HG03521 (cell line): ENCODE data around the gene HPSE2.

Source experiments
- ATAC-seq: cut with Tn5 transposase; IDR thresholded peaks from one replicate; pipeline ENCODE4 v1.9.1; 2021; ENCODE audit warnings: mild to moderate bottlenecking, moderate library complexity; ENCODE audit not compliant: unreplicated experiment

HPSE2 gene

GRCh38 chr10:98418665-98419468, 816.8 kb downstream of the HPSE2 start:
- ATAC-seq = no peak

DNA sequence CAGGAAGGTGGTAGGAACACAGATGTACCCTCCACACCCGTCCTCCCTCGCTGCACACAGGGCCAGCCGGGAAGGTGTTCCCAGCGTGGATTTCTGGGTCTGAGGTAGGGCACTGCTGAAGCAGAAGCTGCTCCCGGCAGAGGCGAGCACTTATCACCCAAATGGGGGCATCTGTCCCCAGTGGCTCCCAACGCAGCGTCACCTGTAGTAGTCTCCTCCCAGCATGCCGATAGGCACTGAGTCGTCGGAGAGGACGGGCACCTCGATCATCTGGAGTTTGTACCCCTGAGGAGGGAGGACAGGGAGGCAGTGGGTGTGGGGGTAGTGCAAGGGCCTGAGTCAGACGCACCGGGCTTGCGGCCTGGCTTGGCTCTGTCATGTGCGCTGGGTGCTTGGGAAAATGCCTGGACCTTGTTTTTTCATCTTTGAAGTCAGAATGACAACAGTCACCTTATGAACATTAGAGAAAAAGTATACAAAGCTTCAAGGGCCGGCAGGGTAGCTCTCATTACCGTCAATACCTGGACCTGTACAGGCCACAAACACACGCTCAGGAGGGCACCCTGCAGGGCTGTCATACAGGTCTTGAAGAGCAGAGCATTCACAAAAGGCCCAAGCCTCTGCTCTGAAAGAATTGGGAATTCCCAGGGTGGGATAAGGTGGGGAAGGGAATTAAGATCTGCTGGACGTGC, 817.5 kb downstream of the HPSE2 start:
- ATAC-seq = no peak

DNA sequence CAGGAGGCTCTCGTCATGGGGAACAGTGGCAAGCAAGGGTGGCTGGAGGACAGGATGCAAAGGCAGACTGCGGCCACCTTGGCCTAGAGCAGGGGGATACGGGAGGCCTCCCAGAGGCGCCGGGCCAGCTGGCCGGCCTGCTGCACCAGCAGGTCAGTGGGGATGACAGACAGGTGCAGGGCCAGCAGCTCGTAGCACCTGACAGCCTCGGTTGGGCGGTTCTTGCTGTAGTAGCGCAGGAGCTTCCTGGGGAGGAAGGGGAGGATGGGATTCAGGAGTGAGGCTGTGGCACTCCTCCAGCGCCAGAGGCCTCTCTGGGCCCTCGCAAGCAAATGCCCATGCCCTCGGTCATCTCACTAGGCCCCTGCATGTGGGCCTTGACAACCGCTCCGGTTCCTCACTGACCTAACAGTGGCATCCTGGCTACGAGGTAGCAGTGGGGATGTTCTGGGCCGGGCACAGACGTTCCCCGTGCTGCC, 818.1 kb downstream of the HPSE2 start:
- no peak for ATAC-seq

DNA sequence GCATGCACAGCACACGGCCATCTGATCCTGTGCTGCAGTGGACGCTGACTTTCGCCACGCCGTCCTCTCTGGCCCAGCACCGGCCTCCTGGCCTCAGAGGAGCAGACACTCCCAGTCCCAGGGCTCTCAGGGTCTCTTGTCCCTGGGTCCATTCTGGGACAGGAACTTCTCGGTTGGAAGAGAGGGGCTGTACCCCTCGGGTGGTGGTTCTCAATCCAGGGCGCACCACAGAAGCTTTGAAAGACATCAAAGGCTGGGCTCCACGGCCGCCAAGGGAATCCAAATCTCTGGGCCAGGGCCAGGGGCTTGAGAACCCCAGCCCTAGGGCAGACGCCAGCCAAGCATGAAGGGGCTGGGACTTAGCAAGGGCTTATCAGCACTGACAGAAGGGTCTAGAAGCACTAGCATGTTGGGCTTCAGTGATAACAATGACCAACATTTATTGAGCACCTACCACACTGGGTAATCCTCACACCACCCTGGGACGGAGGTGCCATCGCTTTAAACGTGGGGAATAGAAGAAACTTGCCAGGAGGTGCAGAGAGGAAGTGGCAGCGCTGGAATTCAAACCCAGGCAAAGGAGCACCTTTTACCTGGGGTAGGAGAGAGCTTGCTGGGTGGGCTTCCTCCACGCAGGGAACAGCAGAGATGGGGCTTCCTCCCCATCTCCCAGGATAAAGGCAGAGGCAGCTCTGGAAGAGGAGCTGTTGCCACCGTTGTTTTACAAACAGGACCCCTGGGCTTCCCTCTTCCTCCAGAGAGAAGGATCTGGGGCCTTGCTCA, 818.9 kb downstream of the HPSE2 start:
- no peak for ATAC-seq

DNA sequence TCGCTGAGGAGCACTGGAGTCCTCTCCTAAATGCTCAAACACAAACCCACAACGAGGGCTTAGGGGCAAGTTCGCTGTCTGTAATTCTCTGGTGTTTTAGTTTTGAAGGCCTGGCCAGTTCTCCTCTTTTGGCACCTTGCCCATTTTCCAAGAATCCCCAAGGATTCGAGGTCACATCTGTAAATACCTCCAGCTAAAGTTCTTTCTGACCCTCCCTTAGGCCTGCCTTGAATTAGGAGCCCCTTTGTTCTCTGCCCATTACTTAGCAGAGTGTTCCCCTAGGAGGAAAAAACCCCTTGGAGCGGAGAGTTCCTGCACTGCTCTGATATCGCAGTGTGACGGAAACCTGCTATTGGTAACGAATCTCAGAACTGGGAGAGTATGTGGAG, 819.9 kb downstream of the HPSE2 start:
- no peak for ATAC-seq

DNA sequence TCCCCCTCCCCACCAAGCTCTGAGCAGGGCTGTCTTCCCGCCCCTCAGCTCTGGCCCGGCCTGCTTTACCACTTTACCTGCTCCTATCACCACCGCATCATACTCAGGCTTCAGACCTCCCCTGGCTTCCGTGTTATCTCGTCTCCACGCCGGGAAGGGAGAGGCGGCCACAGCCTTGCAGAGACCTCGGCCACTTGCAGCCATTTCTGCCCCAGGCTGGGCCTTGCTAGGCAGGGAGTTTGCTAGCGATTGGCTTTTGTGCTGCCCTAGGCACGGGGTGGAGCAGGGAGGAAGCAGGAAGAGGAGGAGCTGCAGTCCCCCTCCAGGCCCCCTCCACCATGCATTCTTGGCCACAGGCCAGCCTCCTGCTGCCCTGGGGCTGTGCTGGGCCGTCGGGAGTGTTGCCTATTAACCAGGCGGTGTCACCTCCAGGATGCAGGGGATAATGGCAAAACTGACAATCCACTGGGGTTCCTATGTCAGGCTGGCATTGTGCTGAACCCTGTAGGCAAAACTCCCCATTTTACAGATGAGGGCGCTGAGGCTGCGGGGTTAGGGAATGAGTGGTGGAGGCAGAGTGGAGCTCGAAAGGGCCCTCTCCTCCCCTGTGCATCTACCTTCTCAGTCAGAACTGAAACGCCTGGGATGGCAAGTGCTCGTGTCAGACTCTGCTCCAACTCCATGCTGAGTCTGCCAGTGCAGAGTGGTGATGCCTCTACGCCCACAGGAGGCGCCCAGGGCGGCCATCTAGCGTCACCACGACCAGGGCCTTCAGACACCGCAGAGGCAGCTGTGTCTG, 820.5 kb downstream of the HPSE2 start, which contains the start of gene PYROXD2:
Gene PYROXD2, minus strand, starts transcription at position 251 of the 799 bp plus-strand sequence. Its CDS starts 47 bp downstream, at position 204.
- no peak for ATAC-seq

- ATAC-seq = no peak
These were observed 821.1 kb downstream of the HPSE2 start for GRCh38 chr10:98414578-98414931.

DNA sequence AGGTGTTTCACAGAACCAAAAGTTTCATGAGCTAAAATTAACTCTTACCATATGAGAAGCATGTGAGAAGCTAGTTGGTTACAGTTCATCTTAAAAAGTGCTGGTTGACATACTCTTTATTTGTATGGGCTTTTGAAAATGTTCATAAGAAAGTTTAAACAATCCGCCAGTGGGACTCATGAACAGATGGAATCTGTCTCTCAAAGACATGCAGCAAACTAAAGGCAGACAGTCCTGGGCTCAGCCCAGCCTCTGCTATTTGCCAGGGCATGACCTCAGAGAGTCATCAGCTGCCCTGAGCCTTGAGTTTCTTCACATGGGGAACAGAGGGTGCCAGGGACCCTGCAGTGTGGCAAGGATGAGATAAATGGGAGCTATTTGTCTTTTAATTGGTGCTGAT, 823.9 kb downstream of the HPSE2 start:
- ATAC-seq = no peak

- ATAC-seq = no peak
These were observed 824.5 kb downstream of the HPSE2 start for GRCh38 chr10:98411166-98411565.

GRCh38 chr10:98410759-98411158, 824.9 kb downstream of the HPSE2 start:
- no peak for ATAC-seq

DNA sequence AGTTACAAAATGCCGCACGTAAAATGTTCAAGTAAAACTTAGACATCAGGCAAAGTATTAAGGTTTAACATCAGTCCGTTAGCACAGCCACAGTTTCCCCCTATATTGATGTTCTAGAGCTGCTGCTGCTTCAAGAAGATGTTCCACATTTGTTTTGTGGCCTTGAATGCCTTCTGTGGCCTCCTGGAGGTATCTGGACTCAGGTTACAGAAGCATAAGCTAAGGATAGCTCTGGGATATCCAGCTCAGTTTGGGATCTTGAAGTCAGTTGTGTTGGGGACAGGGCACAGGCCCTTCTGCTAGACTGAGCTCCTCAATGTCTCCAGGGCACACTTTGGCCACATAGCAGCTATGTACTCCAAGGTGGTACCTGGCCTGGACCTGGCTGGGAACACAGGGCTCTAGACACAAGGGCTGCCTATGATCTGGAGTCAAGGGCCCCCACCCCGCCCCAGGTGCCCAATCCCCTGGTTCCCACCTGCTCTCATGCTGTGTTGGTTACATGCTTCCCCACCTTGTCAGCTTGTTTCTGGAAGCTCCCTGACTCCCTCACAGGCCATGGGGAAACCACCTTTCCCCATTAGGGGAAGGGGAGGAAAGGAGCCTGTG, 825.4 kb downstream of the HPSE2 start:
- ATAC-seq = no peak

DNA sequence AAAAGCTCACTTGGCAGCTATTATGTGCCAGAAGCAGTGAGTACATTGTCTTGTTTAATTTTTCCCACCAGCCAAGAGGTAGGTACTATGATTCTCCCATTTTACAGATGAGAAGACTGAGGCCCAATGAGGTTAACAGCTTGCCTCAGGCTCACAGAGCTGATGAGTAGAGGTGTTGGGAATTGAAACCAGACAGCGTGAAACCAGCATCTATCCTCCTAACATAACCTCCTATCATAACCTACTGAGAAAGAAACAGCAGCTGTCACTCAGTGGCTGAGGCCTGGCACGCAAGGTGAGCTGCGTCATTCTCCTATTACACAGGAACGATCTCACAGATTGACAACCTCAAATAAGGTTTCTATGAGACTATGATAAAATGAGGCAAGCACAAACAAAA, 826.9 kb downstream of the HPSE2 start:
- ATAC-seq = peak; percentile 55

GRCh38 chr10:98407744-98408241, 827.9 kb downstream of the HPSE2 start:
- ATAC-seq = no peak
